DOHH2 (cell line): Measurements from ENCODE around the gene THAP4.

Source experiments
- EZH2phosphoT487 ChIP-seq: fragments of 200-600 bp; sonication (generic); IDR thresholded peaks from 2 replicates; pipeline ENCODE4 v1.6.1; 2017; ENCODE audit warnings: borderline replicate concordance, mild to moderate bottlenecking, antibody characterized with exemption, low read length, moderate library complexity, mixed read lengths
- TF ChIP-seq, protein P1 (sequence below): fragments of 200-600 bp; sonication (generic); IDR thresholded peaks from one replicate; pipeline ENCODE4 v1.5.1; 2014; ENCODE audit warnings: antibody characterized with exemption, mild to moderate bottlenecking, low read depth, low read length; ENCODE audit not compliant: poor library complexity, severe bottlenecking

DNA sequence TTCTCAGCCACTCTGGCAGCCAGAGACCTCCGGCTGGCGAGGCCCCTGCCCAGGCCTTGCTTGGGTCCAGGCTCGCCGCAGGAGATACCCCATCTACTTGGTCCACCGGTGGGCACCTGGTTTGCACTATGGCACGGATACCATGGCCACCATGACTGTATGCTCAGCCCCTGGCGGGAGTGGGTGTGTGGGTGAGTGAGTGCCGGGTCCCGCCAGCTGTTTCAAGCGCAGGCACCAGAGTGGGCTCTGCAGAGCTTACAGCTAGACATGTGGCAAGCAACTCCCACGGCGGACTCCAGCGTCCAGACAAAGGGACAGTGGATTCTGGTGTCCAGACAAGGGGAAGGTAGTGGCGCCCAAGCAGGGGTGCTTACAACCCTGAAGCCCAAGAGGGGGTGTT, 2.0 kb upstream of the THAP4 start:
- TF ChIP-seq, protein P1, sequence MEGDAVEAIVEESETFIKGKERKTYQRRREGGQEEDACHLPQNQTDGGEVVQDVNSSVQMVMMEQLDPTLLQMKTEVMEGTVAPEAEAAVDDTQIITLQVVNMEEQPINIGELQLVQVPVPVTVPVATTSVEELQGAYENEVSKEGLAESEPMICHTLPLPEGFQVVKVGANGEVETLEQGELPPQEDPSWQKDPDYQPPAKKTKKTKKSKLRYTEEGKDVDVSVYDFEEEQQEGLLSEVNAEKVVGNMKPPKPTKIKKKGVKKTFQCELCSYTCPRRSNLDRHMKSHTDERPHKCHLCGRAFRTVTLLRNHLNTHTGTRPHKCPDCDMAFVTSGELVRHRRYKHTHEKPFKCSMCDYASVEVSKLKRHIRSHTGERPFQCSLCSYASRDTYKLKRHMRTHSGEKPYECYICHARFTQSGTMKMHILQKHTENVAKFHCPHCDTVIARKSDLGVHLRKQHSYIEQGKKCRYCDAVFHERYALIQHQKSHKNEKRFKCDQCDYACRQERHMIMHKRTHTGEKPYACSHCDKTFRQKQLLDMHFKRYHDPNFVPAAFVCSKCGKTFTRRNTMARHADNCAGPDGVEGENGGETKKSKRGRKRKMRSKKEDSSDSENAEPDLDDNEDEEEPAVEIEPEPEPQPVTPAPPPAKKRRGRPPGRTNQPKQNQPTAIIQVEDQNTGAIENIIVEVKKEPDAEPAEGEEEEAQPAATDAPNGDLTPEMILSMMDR, result no peak
- no peak for TF ChIP-seq EZH2phosphoT487
